HepG2 (cell line): ENCODE data around the gene CLDND2. TPM values are rescaled to one million over a fixed set of nuclear protein-coding genes. Genes with fewer than 3 reads are reported as not detected.
A peak's percentile ranks its signal among the peaks of the same experiment; 100 is the strongest.

Experiments used
- AKNA ChIP-seq: sonication (generic); formaldehyde crosslinking; IDR thresholded peaks from 2 replicates; pipeline ENCODE4 v1.4.0; 2020; ENCODE audit warnings: missing genetic modification reagents, borderline replicate concordance
- FOXA1 ChIP-seq, 2 experiments: fragments of 450-650 bp in 1 of 2; sonication (generic) in 1 of 2; formaldehyde crosslinking in 1 of 2; IDR thresholded peaks; 2 replicates each; pipeline versions ENCODE4 v1.4.0 to v1.6.1; 2016 to 2020; ENCODE audit warnings: missing genetic modification reagents in 1 of 2
- FOXP1 ChIP-seq, 2 experiments: fragments of 450-650 bp in 1 of 2; IDR thresholded peaks; 2 replicates each; pipeline ENCODE4 v1.6.1; 2017 to 2018; ENCODE audit warnings: antibody characterized with exemption in 1 of 2
- HNF4A ChIP-seq: sonication (generic); formaldehyde crosslinking; IDR thresholded peaks from 2 replicates; pipeline ENCODE4 v1.4.0; 2020; ENCODE audit warnings: missing genetic modification reagents
- HNF4G ChIP-seq, 2 experiments: sonication (generic) in 1 of 2; formaldehyde crosslinking in 1 of 2; IDR thresholded peaks; 2 replicates each; pipeline versions ENCODE4 v1.4.0 to v1.6.1; 2011 to 2020; ENCODE audit warnings: borderline replicate concordance in 2 of 2, low read depth in 2 of 2, mild to moderate bottlenecking in 2 of 2, low read length in 1 of 2, missing genetic modification reagents in 1 of 2, moderate library complexity in 1 of 2
- IKZF5 ChIP-seq: IDR thresholded peaks from 2 replicates; pipeline ENCODE4 v1.6.1; 2018; ENCODE audit warnings: missing genetic modification reagents, mild to moderate bottlenecking, missing compliant biosample characterization
- JUNB ChIP-seq: sonication (generic); formaldehyde crosslinking; IDR thresholded peaks from 2 replicates; pipeline ENCODE4 v1.8.0; 2022; ENCODE audit warnings: missing genetic modification reagents, mild to moderate bottlenecking, borderline replicate concordance
- MED1 ChIP-seq: sonication (generic); formaldehyde crosslinking; IDR thresholded peaks from 2 replicates; pipeline ENCODE4 v1.4.0; 2020; ENCODE audit warnings: missing genetic modification reagents
- MYPOP ChIP-seq: sonication (generic); formaldehyde crosslinking; IDR thresholded peaks from 2 replicates; pipeline ENCODE4 v1.8.1; 2023; ENCODE audit warnings: mild to moderate bottlenecking, moderate library complexity, missing genetic modification reagents
- PRDM15 ChIP-seq: sonication (generic); formaldehyde crosslinking; IDR thresholded peaks from 2 replicates; pipeline ENCODE4 v1.4.0; 2020; ENCODE audit warnings: missing genetic modification reagents
- RFX3 ChIP-seq: IDR thresholded peaks from 2 replicates; pipeline ENCODE4 v1.6.1; 2016; ENCODE audit warnings: missing biosample characterization, missing genetic modification reagents
- SOX6 ChIP-seq, 2 experiments: fragments of 450-650 bp in 1 of 2; sonication (generic) in 1 of 2; formaldehyde crosslinking in 1 of 2; IDR thresholded peaks; 2 replicates each; pipeline versions ENCODE4 v1.4.0 to v1.6.1; 2017 to 2020; ENCODE audit warnings: antibody characterized with exemption in 1 of 2, mild to moderate bottlenecking in 1 of 2, missing genetic modification reagents in 1 of 2
- TCF7 ChIP-seq: sonication (generic); IDR thresholded peaks from 2 replicates; pipeline ENCODE4 v1.6.1; 2016; ENCODE audit warnings: antibody characterized with exemption, low read depth
- WIZ ChIP-seq: sonication (generic); formaldehyde crosslinking; IDR thresholded peaks from 2 replicates; pipeline ENCODE4 v1.5.1; 2020; ENCODE audit warnings: mild to moderate bottlenecking, missing genetic modification reagents
- ZBTB3 ChIP-seq: sonication (generic); formaldehyde crosslinking; IDR thresholded peaks from 2 replicates; pipeline ENCODE4 v1.4.0; 2020; ENCODE audit warnings: low read depth, mild to moderate bottlenecking, moderate library complexity, missing genetic modification reagents, borderline replicate concordance
- ZNF446 ChIP-seq: sonication (generic); formaldehyde crosslinking; IDR thresholded peaks from 2 replicates; pipeline ENCODE4 v1.5.0; 2020; ENCODE audit warnings: mild to moderate bottlenecking, missing genetic modification reagents
- ZNF790 ChIP-seq: sonication (generic); formaldehyde crosslinking; IDR thresholded peaks from 2 replicates; pipeline ENCODE4 v1.8.0; 2022; ENCODE audit warnings: missing genetic modification reagents, mild to moderate bottlenecking, borderline replicate concordance
- ZNF839 ChIP-seq: sonication (generic); formaldehyde crosslinking; IDR thresholded peaks from 2 replicates; pipeline ENCODE4 v1.4.0; 2020; ENCODE audit warnings: missing genetic modification reagents, mild to moderate bottlenecking, borderline replicate concordance
- polyA plus RNA-seq, 8 experiments: library from polyadenylated mRNA; depleted of rRNA in 3 of 8; stranded (reverse) in 7 of 8; unstranded in 1 of 8; fragments of >200 nt; fragmentation: Illumina TruSeq in 4 of 8; extraction: Trizol in 4 of 8; gene quantifications; 2 replicates each; pipeline versions ENCODE4 v1.2.1 to v1.2.3, GENCODE V29; 2011 to 2016; ENCODE audit warnings: low read depth in 4 of 8, missing spikeins in 1 of 8, mixed read lengths in 1 of 8; ENCODE audit not compliant: insufficient read depth in 1 of 8
- total RNA-seq, 5 experiments: library from RNA; depleted of rRNA; stranded (reverse); fragments of >200 nt; fragmentation: Illumina TruSeq; extraction: Trizol; gene quantifications; 2 replicates each; pipeline ENCODE4 v1.2.3, GENCODE V29; 2016; ENCODE audit warnings: low read depth in 1 of 5

CLDND2 gene
- total and polyA plus RNA-seq, 2 of the 13 experiments (the other 11 are each of a cell fraction or from before 2014, with no cell fraction given) = 0.84 to 1.8 TPM

GRCh38 chr19:51354742-51355148, 14.1 kb downstream of the CLDND2 start (continued):
- peak; percentile 24; the same call in 1 of the 2 replicates for TF ChIP-seq MYPOP (CRISPR knock-in tag)
- TF ChIP-seq JUNB (CRISPR knock-in tag) = no peak
- TF ChIP-seq MED1 (CRISPR knock-in tag) = peak; percentile 92
- TF ChIP-seq FOXP1 (IDR thresholded peaks at IDR 0.05) = no peak
- peak; percentile 78 for TF ChIP-seq FOXP1 (CRISPR knock-in tag; IDR thresholded peaks at IDR 0.05)
- TF ChIP-seq FOXA1 (IDR thresholded peaks at IDR 0.05) = no peak
- peak; percentile 64 for TF ChIP-seq FOXA1 (CRISPR knock-in tag; IDR thresholded peaks at IDR 0.05)
- peak; percentile 68; the same call in 1 of the 2 replicates for TF ChIP-seq IKZF5
- TF ChIP-seq HNF4G (IDR thresholded peaks at IDR 0.05; ENCODE audit: borderline replicate concordance, low read depth, low read length) = peak; percentile 33; the same call in 1 of the 2 replicates
- TF ChIP-seq HNF4G (CRISPR knock-in tag; IDR thresholded peaks at IDR 0.05; ENCODE audit: borderline replicate concordance, low read depth) = no peak
- TF ChIP-seq WIZ (CRISPR knock-in tag) = no peak
- TF ChIP-seq TCF7 = peak; percentile 92
- peak; percentile 67; the same call in 1 of the 2 replicates for TF ChIP-seq HNF4A
- no peak for TF ChIP-seq PRDM15 (CRISPR knock-in tag)
- no peak for TF ChIP-seq SOX6 (IDR thresholded peaks at IDR 0.05)
- peak; percentile 98 for TF ChIP-seq SOX6 (CRISPR knock-in tag; IDR thresholded peaks at IDR 0.05)
- TF ChIP-seq AKNA = no peak
- TF ChIP-seq ZBTB3 (CRISPR knock-in tag) = no peak
- TF ChIP-seq ZNF790 (CRISPR knock-in tag) = no peak
- TF ChIP-seq RFX3 (CRISPR knock-in tag) = no peak
- TF ChIP-seq ZNF446 (CRISPR knock-in tag) = no peak
- TF ChIP-seq ZNF839 (CRISPR knock-in tag) = no peak
